ENCODE results near the gene ATP13A1.

- TF ChIP-seq CTCF (IDR thresholded peaks at IDR 0.05) (no peak), POLR2A (IDR thresholded peaks at IDR 0.05) (no peak)
These were observed 20.8 kb downstream of the ATP13A1 start for GRCh38 chr19:19642506-19643157.

Data from gastroesophageal sphincter (tissue), 3 donors.